Measurements from ENCODE around the gene NUP133.
"Not testable (repeated sequence)": the region's sequence is repeated elsewhere in the genome, so short reads cannot be mapped to it uniquely, and the experiment has no call there.

Gene NUP133

GRCh38 chr1:229508823-229509337 lies 739 bp upstream of the NUP133 start:
- DNase-seq: no peak

- DNase-seq: no peak
Measured at GRCh38 chr1:229507502-229507901, 639 bp downstream of the NUP133 start.

DNA sequence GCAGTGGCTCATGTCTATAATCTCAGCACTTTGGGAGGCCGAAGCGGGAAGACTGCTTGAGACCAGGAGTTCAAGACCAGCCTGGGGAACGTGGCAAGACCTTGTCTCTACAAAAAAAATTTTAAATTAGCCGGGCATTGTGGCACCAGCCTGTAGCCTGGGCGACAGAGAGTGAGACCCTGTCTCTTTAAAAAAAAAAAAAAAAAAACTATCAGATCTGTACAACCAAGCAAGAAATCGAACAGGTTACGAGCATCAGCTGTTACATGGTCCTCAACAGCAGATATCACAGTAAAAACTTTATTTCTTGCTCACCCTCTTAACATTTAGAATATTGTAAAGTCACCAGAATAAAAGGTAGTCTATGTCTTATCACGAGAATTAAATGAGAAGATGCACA lies 1.5 kb downstream of the NUP133 start:
- DNase-seq: no peak

GRCh38 chr1:229495782-229496181 lies 12.4 kb downstream of the NUP133 start:
- no peak for DNase-seq

- DNase-seq: no peak
Measured at GRCh38 chr1:229487181-229487580, 21.0 kb downstream of the NUP133 start.

DNA sequence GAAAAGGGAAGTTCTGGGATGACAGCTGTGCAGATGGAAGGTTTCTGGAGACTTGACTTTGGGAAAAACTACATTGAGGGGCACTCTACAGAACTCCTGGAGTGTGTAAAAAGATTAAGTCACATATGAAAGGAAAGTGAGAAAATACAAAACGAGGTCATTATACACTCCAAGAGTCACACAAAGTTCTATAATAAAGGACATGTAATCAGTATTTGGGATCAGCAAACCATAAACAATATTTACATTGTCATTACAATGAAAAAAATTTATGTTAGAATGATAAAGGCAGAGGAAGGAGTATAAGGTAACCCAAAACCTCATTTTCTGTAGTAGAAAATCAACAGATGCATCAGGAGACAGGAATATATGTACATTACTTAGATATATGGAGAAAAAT lies 22.8 kb downstream of the NUP133 start:
- no peak for DNase-seq

DNA sequence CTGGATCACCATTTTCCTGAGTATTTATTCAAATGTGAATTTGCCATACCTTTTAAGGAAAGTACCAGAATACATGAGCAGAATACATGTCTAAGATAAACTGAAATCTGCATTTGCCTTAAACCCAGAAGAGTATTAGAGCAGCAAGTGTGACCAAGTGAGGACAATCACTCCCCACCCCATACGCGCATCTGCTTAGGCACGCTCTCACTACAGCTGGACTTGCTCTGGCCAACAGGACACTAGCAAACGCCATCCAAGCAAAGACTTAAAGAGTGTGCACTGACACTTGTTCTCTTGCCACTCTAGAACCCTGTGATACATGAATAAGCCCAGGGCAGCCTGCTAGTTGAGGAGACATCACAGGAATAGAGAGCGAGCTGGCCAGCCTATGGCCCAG lies 25.6 kb downstream of the NUP133 start:
- DNase-seq: no peak

DNA sequence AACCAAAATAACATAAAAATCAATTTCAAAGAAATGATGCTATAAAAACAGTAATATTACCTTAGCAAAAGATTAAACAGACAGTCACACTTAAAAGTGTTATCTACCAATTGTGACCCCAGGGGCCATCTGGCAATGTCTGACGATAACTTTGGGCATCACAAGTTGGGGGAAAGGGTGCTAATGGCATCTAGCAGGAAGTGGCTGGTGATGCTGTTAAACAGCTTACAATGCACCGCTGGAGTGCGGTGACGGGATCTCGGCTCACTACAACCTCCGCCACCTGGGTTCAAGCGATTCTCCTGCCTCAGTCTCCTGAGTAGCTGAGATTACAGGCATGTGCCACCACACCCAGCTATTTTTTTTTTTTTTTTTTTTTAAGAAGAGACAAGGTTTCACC lies 27.6 kb downstream of the NUP133 start:
- DNase-seq: no peak

DNA sequence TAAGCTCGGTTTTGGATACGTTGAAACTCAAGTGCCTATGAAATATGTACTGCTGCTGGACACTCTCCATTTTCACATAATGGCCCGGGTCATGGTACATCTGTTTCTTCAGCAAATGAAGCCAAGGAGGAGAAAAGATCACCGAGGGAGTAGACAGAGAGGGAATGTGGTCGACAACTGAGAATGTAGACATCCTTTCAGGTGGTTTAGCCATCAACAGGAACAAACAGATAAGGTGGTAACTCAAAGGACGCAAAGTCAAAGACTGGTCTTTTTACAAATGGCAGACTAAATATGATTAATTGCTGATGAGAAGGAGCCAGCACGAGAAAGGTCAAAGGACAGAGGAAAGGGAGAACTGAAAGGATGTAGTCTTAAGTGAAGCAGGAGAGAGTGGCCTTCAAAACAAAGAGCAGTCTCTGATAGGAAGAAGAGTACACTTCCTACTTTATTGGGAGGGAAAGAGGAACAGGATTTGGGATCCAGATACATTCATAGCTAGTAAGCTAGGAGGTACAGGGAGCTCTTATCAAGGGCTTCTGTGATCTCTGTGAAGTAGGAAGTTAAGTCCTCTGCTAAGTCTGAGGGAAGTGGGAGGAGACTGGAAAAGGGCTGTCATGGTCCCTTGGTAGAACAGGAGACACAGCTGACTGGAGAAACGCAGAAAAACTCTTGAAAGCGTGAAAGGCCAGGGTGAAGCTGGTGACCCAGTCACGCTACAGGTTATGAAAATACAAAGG lies 28.3 kb downstream of the NUP133 start:
- no peak for DNase-seq

GRCh38 chr1:229478852-229479251 lies 29.3 kb downstream of the NUP133 start:
- no peak for DNase-seq

DNA sequence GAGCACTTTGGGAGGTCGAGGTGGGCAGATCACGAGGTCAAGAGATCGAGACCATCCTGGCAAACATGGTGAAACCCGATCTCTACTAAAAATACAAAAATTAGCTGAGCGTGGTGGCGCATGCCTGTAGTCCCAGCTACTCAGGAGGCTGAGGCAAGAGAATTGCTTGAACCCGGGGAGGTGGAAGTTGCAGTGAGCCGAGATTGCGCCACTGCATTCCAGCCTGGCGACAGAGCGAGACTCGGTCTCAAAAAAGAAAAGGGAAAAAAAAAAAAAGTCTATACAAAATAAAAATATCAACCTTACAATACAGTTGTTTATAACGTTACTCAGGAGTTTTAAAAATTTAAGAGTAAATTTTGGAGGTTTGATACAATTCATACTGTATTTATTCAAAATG lies 32.3 kb downstream of the NUP133 start:
- DNase-seq: not testable (repeated sequence)

DNA sequence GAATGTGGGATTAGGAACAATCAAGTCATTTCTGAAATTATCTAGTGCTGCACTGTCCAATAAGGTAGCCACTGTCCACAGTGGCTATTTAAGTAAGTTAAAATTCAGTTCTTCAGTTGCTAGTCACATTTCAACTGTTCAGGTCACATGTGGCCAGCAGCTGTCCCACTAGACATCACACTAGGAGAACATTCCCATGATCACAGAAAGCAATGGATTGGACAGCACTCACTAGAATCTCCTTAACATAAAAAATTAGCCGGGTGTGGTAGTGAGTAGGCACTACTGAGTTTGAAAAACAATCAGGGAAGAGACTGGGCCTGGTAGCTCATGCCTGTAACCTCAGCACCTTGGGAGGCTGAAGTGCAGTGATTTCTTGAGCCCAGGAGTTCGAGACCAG lies 33.6 kb downstream of the NUP133 start:
- no peak for DNase-seq

- no peak for DNase-seq
Measured at GRCh38 chr1:229471175-229471574, 37.0 kb downstream of the NUP133 start.

GRCh38 chr1:229470406-229471043 lies 37.6 kb downstream of the NUP133 start:
- DNase-seq: no peak

DNA sequence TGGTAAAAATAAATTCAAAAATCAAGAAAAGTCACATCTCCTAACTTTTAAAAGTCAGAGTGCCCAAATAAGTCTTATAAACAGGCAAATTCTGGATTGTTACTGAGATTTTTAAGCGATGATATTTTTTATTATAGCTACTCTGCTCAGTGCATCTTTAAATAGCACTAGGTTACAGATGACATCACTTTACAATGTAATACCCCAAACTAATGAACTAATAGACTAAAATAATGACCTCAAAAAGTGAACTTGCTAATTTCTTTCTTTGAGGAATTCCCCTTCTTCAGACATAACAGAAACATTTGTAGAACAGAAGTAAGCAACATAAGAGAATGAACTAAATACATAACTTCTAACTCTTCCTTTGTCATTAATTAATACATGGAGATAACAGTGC lies 41.3 kb downstream of the NUP133 start:
- DNase-seq: no peak

GRCh38 chr1:229464672-229465071 lies 43.5 kb downstream of the NUP133 start:
- DNase-seq: no peak

GRCh38 chr1:229461032-229461668 lies 47.0 kb downstream of the NUP133 start:
- no peak for DNase-seq

DNA sequence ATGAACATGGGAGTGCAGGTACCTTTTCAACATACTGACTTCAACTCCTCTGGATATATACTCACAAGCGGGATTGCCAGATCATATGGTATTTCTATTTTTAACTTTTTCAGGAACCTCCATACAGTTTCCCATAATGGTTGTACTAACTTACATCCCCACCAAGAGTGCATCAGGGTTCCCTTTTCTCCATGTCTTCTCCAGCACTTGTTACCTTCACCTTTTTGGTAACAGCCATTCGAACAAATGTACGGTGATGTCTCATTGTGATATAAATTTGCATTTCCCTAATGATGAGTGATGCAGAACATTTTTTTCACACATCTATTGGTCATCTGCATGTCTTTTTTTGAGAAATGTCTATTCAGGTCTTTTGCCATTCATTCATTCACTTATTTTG lies 48.3 kb downstream of the NUP133 start:
- no peak for DNase-seq

DNA sequence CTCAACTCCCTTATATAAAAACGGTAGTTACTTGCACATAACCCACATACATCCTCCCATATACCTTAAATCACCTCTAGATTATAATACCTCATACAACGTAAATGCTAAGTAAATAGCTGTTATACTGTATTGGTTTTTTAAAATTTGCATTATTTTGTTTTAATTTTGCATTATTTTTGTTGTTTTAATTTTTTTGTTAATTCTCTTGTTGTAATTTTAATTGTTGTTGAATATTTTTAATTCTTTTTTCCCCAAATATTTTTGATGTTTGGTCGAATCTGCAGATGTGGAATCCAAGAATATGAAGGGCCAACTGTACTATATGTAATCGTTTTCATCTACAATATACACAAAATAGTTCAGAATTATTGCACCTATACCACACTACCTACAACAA lies 50.7 kb downstream of the NUP133 start:
- no peak for DNase-seq

- DNase-seq: no peak
Measured at GRCh38 chr1:229456016-229456415, 52.1 kb downstream of the NUP133 start.

DNA sequence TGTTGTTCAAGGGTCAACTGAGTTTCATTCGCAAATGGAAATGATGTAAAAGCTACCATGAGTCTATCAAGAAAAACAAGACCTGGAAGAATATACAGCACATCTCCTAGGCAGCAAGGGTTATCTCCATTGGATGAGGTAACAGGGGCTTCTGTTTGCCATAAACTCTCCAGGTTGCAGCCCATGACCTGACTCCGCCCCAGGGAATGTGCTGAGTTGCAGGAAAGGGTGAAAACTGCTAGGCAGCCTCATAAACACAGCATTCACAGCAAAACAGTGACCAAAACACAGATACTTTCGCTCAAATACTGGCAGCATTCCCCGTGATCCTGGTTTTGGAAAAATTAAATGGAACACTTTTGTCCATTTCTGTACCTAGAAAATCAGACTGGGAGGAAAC lies 54.1 kb downstream of the NUP133 start:
- DNase-seq: no peak

DNA sequence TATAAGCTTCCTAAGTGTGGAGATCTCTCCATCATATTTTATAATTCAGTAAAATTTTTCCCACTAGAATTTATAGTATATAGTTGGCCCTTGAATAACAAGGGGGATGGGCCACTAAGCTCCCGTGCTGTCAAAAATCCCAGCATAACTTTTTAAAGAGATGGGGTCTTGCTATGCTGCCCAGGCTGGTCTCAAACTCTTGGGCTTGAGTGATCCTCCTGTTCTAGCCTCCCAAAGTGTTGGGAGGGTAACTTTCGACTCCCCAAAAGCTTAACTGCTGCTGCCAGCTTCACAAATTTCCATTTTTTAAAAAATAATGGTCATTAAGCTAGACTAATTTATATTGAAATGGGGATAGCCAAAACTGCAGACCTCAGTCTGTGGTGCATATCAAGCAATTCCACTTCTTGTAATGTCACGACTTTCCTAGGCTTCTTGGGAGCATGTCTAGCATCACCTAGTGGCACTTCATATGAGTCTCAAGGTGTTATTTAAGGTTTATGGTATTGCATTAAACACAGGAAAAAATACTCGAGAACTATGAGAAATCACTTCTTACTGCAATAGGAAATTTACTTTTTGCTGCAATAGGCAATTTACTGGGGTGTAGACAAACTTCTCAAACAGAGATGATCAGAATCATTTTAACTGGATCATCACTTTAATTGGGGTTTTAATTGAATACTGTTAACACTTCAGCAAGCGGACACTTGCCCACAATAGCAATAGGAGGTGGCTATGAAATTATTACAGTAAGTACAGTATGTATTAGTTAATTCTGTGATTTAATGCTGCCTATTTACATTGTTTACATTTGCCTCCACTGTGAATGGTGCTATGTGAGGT lies 55.0 kb downstream of the NUP133 start:
- no peak for DNase-seq

DNA sequence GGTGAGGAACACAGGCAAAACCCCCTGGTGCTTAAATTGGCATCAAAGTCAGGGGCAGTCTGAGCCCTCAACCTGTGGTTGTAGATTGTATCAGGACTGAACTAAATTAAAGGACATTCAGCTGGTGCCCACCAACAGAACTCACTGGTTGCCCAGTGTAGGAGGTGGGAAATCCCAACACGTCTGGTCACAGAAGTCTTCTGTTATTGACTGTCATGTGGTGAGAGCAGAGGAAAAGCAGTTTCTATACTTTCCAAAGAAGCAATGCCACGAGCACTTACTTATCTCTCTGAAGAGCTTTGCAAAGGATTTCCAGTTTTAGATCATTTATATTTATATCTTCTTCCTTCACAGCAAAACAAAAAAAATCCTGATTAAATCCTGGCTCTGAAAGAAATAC lies 59.3 kb downstream of the NUP133 start:
- no peak for DNase-seq
